Right lobe of liver (tissue), 4 donors: ENCODE measurements around the gene DCPS.

Experiments used
- CTCF ChIP-seq, 4 donors: fragments of 200-600 bp in 3 of 4; fragments of 450-650 bp in 1 of 4; IDR thresholded peaks; one replicate each; pipeline versions ENCODE4 v1.5.1 to v1.8.0; 2016 to 2022; ENCODE audit warnings: antibody characterized with exemption in 4 of 4, mild to moderate bottlenecking in 2 of 4
- POLR2A ChIP-seq: fragments of 450-650 bp; IDR thresholded peaks from one replicate; pipeline ENCODE4 v1.6.1; 2017; ENCODE audit warnings: antibody characterized with exemption, mild to moderate bottlenecking
- donor health status: DM: no; HTN: no; CAD: no.
- donor health status: DM: no; HTN: no; CAD: no.
- donor health status: DM: no; HTN: yes; CAD: no.

- TF ChIP-seq CTCF (IDR thresholded peaks at IDR 0.05): no peak
- TF ChIP-seq POLR2A: no peak
Observed at GRCh38 chr11:126362879-126363655, 59.2 kb downstream of the DCPS start.
